Measurements from ENCODE around the gene PARD6B. TPM values are rescaled to one million over a fixed set of nuclear protein-coding genes. Genes with fewer than 3 reads are reported as not detected.

PARD6B gene
- total and polyA plus RNA-seq, 2 of the 13 experiments (the other 11 are each of a cell fraction or from before 2014, with no cell fraction given) = 6.9 to 22.2 TPM

DNA sequence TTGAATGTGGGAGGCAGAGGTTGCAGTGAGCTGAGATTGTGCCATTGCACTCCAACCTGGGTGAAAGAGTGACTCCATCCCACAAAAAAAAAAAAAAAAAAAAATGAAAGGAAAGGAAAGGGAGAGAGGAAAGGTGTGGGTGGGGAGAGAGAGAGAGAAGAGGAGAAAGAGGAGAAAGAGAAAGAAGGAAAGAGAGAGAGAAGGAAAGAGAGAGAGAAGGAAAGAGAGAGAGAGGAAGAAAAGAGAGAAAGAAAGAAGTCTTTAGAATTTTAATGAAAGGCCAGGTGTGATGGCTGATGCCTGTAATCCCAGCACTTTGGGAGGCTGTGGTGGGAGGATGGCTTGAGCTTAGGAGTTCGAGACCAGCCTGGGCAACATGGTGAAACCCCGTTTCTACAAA, 55.8 kb downstream of the PARD6B start (continued):
- TF ChIP-seq PREB (CRISPR knock-in tag; IDR thresholded peaks at IDR 0.05) = no peak
- TF ChIP-seq KLF12 (CRISPR knock-in tag; IDR thresholded peaks at IDR 0.05; ENCODE audit: borderline replicate concordance) = no peak
- no peak for TF ChIP-seq WIZ (CRISPR knock-in tag; IDR thresholded peaks at IDR 0.05)
- TF ChIP-seq ZNF430 (CRISPR knock-in tag; IDR thresholded peaks at IDR 0.05) = no peak
- TF ChIP-seq JUNB (CRISPR knock-in tag; IDR thresholded peaks at IDR 0.05; ENCODE audit: borderline replicate concordance) = no peak
- TF ChIP-seq ARNT (IDR thresholded peaks at IDR 0.05) = no peak
- TF ChIP-seq MEIS1 (CRISPR knock-in tag; IDR thresholded peaks at IDR 0.05; ENCODE audit: borderline replicate concordance) = no peak
- TF ChIP-seq, protein P1, sequence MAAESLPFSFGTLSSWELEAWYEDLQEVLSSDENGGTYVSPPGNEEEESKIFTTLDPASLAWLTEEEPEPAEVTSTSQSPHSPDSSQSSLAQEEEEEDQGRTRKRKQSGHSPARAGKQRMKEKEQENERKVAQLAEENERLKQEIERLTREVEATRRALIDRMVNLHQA (CRISPR knock-in tag; IDR thresholded peaks at IDR 0.05) = no peak
- TF ChIP-seq, protein P2, sequence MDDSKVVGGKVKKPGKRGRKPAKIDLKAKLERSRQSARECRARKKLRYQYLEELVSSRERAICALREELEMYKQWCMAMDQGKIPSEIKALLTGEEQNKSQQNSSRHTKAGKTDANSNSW (CRISPR knock-in tag; IDR thresholded peaks at IDR 0.05; ENCODE audit: borderline replicate concordance) = no peak
- TF ChIP-seq, protein P3, sequence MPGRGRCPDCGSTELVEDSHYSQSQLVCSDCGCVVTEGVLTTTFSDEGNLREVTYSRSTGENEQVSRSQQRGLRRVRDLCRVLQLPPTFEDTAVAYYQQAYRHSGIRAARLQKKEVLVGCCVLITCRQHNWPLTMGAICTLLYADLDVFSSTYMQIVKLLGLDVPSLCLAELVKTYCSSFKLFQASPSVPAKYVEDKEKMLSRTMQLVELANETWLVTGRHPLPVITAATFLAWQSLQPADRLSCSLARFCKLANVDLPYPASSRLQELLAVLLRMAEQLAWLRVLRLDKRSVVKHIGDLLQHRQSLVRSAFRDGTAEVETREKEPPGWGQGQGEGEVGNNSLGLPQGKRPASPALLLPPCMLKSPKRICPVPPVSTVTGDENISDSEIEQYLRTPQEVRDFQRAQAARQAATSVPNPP (CRISPR knock-in tag; IDR thresholded peaks at IDR 0.05) = no peak
- no peak for TF ChIP-seq THAP9 (CRISPR knock-in tag; IDR thresholded peaks at IDR 0.05; ENCODE audit: borderline replicate concordance)
- no peak for TF ChIP-seq GATAD2A (CRISPR knock-in tag; IDR thresholded peaks at IDR 0.05)
- no peak for TF ChIP-seq CHD2 (IDR thresholded peaks at IDR 0.05; ENCODE audit: low read depth, low read length)

All from HepG2 (cell line).